Adrenal gland (tissue), 5 donors: Measurements from ENCODE around the gene MAML3.

Experiments used
- POLR2A ChIP-seq, 2 donors: fragments of 450-650 bp; IDR thresholded peaks; one replicate each; pipeline ENCODE4 v1.6.1; 2017; ENCODE audit warnings: antibody characterized with exemption in 2 of 2, mild to moderate bottlenecking in 2 of 2, moderate library complexity in 1 of 2
- TF ChIP-seq, protein P1 (sequence below), 6 experiments: fragments of 450-650 bp in 4 of 6; fragments of 200-600 bp in 2 of 6; sonication (generic) in 1 of 6; IDR thresholded peaks; 1 replicate in 5 of 6; 2 replicates in 1 of 6; pipeline versions ENCODE4 v1.5.1 to v1.8.0; 2016 to 2021; ENCODE audit warnings: antibody characterized with exemption in 6 of 6, mild to moderate bottlenecking in 2 of 6, moderate library complexity in 1 of 6
- donor health status: DM: no; HTN: no; CAD: no.

- no peak for TF ChIP-seq POLR2A (IDR thresholded peaks at IDR 0.05)
- TF ChIP-seq, protein P1, sequence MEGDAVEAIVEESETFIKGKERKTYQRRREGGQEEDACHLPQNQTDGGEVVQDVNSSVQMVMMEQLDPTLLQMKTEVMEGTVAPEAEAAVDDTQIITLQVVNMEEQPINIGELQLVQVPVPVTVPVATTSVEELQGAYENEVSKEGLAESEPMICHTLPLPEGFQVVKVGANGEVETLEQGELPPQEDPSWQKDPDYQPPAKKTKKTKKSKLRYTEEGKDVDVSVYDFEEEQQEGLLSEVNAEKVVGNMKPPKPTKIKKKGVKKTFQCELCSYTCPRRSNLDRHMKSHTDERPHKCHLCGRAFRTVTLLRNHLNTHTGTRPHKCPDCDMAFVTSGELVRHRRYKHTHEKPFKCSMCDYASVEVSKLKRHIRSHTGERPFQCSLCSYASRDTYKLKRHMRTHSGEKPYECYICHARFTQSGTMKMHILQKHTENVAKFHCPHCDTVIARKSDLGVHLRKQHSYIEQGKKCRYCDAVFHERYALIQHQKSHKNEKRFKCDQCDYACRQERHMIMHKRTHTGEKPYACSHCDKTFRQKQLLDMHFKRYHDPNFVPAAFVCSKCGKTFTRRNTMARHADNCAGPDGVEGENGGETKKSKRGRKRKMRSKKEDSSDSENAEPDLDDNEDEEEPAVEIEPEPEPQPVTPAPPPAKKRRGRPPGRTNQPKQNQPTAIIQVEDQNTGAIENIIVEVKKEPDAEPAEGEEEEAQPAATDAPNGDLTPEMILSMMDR (IDR thresholded peaks at IDR 0.05): no peak
These were observed 294.1 kb downstream of the MAML3 start for GRCh38 chr4:139859876-139860275.
